HG03060 (cell line): ENCODE results near the gene DHRSX.
"Not testable (repeated sequence)": the region's sequence is repeated elsewhere in the genome, so short reads cannot be mapped to it uniquely, and the experiment has no call there.

Experiments
- ATAC-seq: cut with Tn5 transposase; IDR thresholded peaks from one replicate; pipeline ENCODE4 v1.9.1; 2021; ENCODE audit warnings: low read depth, moderate number of reproducible peaks; ENCODE audit not compliant: unreplicated experiment

The DHRSX gene

GRCh38 chrX:2240761-2241160 is 260.0 kb downstream of the DHRSX start:
- ATAC-seq = not testable (repeated sequence)

DNA sequence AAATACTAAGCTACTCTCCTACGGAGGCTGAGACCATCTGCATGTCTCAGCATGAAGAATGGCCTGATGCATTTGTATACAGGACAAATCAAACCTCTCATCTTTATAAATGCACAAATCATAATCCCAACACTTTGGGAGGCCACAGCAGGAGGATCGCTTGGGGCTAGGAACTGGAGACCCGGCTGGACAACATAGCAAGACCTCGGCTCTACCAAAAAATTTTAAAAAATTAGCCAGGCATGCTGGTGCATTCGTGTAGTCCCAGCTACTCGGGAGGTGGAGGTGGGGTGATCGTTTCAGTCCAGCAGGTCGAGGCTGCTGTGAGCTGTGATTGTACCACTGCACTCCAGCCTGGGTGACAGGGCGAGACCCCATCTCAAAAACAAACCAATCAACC is 262.8 kb downstream of the DHRSX start:
- no peak for ATAC-seq

GRCh38 chrX:2231570-2232192 is 269.1 kb downstream of the DHRSX start:
- ATAC-seq = no peak

DNA sequence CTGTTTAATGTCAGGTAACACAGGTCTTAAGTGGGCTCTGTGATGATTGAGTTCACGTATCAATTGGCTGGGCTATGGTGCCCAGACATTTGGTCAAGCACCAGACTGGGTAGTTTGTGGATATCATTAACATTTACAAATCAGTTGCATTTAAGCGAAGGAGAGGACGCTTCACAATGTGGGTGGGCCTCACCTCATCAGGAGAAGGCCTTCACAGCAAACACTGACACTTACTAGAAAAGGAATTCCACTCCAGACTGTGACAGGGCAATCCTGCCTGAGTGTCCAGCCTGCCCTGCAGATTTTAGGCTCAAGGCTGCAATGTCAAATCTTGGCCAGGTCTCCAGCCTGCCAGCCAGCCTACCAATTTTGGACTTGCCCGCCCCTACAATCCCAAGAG is 270.3 kb downstream of the DHRSX start:
- no peak for ATAC-seq

DNA sequence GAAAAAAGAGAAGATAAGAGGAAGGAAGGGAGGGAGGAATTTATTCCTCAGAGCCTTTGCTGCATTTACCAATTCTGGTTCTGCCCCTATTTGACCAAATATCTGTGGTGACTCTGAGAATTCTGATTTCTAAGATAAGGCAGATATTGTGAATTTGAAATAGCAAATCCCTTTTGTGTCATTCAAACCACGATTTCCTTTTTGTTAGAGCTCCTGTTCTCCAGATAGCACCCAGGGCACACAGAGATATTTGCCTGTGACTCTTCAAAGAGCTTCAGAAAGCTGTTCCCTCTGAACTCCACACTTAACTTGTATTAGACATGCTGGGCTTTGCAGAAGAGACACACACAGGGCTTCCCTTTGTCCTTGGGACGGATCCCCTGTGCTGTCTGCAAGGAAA is 272.2 kb downstream of the DHRSX start:
- no peak for ATAC-seq

DNA sequence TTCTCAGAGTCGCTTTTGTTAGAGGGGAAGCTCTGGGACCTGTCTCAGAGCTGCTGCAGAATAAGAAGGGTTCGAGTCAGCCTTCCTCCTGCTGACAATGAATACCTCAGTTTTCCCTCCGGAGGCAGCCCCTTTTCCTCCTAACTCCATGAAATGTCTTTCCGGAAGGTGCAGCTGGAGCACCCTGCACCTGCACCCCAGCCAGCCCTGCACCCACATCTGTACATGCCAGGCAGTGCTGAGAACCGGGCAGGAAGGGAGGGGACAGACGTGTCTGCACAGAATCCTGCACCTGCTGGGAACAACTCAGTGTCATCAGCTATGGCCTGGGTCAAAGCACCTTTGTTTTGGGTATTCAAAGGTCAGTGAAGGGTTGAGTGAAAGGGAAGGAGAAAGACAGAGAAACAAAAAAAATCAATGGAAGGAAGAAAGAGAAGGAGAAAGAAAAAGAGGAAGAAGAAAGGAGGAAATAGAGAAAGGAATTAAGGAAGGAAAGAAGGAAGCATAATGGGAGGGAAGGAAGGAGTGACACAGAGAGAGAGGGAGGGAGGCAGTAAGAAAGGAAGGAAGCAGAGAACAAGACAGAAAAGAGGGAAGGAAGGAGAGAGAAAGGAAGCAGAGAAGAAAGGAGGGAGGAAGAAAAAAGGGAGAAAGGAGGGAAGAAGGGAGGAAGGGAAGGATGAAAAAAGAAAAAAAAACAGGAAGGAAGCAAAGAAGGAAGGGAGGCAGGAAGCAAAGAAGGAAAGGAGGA is 273.7 kb downstream of the DHRSX start:
- ATAC-seq = no peak

DNA sequence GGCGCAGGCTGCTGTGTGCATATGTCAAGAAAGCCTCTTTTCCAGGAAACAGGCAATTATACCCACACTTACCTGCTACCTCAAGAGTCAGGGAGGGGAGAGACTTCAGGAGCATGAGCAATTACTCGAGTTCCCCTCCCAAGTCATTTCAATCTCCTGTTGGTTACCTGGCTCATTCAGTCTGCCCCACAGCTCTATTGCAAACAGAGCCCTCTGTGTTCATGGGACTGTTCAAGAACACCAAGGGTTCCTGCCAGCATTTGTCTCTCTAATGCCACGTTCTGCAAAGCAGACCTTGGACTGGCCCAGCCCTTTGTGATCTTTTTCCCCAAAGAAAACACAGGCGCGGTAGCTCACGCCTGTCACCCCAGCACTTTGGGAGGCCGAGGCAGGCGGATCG is 274.6 kb downstream of the DHRSX start:
- ATAC-seq = no peak

DNA sequence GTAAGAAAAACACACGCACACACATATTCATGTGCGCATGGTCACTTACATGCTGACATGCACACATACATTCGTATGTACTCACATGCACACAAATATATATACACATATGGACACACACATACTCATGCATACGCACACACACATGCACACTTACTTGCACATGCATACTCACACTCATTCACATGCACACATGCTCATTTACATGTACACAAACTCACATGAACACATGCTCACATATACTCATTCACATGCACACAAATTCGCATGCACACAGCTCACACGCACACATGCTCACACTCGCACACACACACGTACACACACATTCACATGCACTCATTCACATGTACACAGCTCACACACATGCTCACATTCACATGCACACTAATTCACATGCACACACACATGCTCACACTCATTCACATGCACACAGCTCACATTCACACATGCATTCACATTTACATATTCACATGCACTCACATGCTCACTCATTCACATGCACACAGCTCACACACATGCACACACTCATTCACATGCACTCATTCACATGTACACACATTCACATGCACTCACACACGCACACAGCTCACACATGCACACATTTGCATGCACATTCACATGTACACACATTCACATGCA is 276.1 kb downstream of the DHRSX start:
- ATAC-seq = no peak

- no peak for ATAC-seq
Observed at GRCh38 chrX:2224161-2224560, 276.6 kb downstream of the DHRSX start.

- no peak for ATAC-seq
Observed at GRCh38 chrX:2220829-2221567, 279.8 kb downstream of the DHRSX start.

GRCh38 chrX:2220296-2220695 is 280.5 kb downstream of the DHRSX start:
- ATAC-seq = no peak

- ATAC-seq = not testable (repeated sequence)
Observed at GRCh38 chrX:2214138-2214823, 286.5 kb downstream of the DHRSX start.

GRCh38 chrX:2211667-2212066 is 289.1 kb downstream of the DHRSX start:
- ATAC-seq = not testable (repeated sequence)

GRCh38 chrX:2193273-2193592 is 307.5 kb downstream of the DHRSX start:
- no peak for ATAC-seq

DNA sequence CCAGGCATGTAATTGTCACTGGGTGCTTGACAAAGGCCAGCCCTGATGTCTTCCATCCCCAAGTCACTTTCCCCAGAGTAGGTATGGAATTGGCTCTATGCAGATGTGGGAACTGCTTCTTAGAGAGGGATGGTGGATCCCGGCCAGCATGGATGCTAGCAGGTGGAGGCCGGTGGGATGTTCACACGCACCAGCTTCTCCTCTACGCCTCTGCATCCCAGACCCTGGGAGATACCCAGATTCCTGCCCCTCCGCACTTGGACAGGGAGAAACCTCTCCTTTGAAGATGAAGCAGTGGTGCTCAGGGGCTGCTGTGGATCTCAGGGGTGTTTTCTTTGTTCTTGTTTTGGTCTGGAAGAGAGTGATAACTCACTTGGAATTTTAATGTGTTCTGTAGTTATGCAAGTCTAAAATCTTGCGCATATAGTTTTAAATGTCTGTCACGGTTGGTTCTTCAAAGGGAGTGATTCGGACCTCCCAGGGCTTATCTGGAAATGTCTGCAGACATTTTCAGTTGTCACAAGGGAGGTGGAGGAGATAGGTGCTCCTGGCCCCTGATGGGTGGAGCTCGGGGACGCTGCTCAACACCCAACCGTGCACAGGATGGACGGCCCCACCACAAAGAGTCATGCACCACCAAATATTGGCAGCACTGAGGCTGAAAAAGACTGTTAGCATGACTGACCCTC is 308.0 kb downstream of the DHRSX start:
- no peak for ATAC-seq

DNA sequence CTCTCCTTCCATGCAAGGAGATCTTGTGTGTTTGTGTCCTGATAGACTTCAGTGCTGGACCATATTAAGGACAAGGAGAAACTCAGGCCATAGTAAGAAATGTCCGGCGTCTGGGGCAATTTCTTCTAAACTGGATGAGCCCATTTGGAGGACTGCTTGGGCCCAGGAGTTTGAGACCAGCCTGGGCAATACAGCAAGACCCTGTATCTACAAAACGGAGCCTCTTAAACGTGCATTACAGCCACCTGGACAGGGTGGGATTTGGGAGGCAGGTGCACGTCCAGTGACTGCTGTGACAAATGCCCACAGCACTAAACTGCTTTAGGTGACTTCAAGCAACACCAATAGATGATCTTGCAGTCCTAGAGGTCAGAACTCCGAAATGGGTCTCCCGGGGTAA is 311.9 kb downstream of the DHRSX start:
- no peak for ATAC-seq

DNA sequence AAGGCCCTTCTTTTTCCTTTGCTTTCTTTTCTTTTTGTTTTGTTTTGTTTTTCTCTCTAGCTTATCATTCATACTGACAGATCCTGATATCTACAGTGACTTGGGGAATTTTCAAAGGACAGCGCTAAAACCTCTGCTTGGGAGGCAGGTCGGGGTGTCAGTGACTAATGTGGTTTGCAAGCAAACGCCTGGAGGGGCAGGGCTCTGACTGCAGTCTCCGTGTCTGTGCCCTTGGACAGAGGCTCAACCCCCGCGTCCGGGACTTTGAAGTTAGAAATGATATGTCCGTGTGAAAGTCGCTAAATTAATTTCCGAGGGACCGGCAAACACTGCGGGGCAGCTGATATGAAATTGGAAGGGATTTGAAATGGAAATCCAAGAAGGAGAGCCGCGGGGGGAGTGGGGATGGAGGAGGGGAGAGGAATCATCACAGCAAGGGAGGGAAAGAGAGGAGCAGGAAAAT is 312.4 kb downstream of the DHRSX start:
- ATAC-seq = no peak

- ATAC-seq = no peak
Observed at GRCh38 chrX:2187352-2188115, 313.2 kb downstream of the DHRSX start.

GRCh38 chrX:2185341-2186082 is 315.3 kb downstream of the DHRSX start:
- no peak for ATAC-seq
